Measurements from ENCODE around the gene NUP98.

Gene NUP98

GRCh38 chr11:3797329-3798090, at the start of gene NUP98:
TSS of gene NUP98 (minus strand) at chr11:3797554. CDS start at chr11:3782117, 15,437 bp downstream.
- TF ChIP-seq NFIC (IDR thresholded peaks at IDR 0.05) = no peak
- no peak for TF ChIP-seq EGR1 (IDR thresholded peaks at IDR 0.05)
- TF ChIP-seq ZBTB7A (IDR thresholded peaks at IDR 0.05; ENCODE audit: low read depth) = 0 out of 2 replicates have a peak, but pooled peaks have one; percentile 20
- TF ChIP-seq CEBPB (IDR thresholded peaks at IDR 0.05) = peak; percentile 89
- TF ChIP-seq, protein P1, sequence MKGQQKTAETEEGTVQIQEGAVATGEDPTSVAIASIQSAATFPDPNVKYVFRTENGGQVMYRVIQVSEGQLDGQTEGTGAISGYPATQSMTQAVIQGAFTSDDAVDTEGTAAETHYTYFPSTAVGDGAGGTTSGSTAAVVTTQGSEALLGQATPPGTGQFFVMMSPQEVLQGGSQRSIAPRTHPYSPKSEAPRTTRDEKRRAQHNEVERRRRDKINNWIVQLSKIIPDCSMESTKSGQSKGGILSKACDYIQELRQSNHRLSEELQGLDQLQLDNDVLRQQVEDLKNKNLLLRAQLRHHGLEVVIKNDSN (IDR thresholded peaks at IDR 0.05) = peak; percentile 82
- peak; percentile 15; the same call in 1 of the 2 replicates for TF ChIP-seq TCF12 (IDR thresholded peaks at IDR 0.05; ENCODE audit: low read depth)
- peak; percentile 47; the same call in 1 of the 2 replicates for TF ChIP-seq YY1 (IDR thresholded peaks at IDR 0.05; ENCODE audit: low read depth)
- TF ChIP-seq EP300 (IDR thresholded peaks at IDR 0.05; ENCODE audit: borderline replicate concordance) = no peak
- peak; percentile 89 for TF ChIP-seq CREB1 (IDR thresholded peaks at IDR 0.05; ENCODE audit: low read depth)
- TF ChIP-seq, protein P2, sequence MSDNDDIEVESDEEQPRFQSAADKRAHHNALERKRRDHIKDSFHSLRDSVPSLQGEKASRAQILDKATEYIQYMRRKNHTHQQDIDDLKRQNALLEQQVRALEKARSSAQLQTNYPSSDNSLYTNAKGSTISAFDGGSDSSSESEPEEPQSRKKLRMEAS (IDR thresholded peaks at IDR 0.05) = peak; percentile 99
- TF ChIP-seq RAD21 (IDR thresholded peaks at IDR 0.05; ENCODE audit: low read depth) = no peak
- peak; percentile 92 for TF ChIP-seq FOXM1 (IDR thresholded peaks at IDR 0.05; ENCODE audit: borderline replicate concordance, low read depth)
- TF ChIP-seq TEAD4 (IDR thresholded peaks at IDR 0.05) = no peak
- TF ChIP-seq, protein P3, sequence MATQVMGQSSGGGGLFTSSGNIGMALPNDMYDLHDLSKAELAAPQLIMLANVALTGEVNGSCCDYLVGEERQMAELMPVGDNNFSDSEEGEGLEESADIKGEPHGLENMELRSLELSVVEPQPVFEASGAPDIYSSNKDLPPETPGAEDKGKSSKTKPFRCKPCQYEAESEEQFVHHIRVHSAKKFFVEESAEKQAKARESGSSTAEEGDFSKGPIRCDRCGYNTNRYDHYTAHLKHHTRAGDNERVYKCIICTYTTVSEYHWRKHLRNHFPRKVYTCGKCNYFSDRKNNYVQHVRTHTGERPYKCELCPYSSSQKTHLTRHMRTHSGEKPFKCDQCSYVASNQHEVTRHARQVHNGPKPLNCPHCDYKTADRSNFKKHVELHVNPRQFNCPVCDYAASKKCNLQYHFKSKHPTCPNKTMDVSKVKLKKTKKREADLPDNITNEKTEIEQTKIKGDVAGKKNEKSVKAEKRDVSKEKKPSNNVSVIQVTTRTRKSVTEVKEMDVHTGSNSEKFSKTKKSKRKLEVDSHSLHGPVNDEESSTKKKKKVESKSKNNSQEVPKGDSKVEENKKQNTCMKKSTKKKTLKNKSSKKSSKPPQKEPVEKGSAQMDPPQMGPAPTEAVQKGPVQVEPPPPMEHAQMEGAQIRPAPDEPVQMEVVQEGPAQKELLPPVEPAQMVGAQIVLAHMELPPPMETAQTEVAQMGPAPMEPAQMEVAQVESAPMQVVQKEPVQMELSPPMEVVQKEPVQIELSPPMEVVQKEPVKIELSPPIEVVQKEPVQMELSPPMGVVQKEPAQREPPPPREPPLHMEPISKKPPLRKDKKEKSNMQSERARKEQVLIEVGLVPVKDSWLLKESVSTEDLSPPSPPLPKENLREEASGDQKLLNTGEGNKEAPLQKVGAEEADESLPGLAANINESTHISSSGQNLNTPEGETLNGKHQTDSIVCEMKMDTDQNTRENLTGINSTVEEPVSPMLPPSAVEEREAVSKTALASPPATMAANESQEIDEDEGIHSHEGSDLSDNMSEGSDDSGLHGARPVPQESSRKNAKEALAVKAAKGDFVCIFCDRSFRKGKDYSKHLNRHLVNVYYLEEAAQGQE (IDR thresholded peaks at IDR 0.05; ENCODE audit: low read depth) = no peak
- TF ChIP-seq TAF1 (IDR thresholded peaks at IDR 0.05; ENCODE audit: low read depth) = peak; percentile 66

- TF ChIP-seq, protein P2 (IDR thresholded peaks at IDR 0.05) = no peak
- TF ChIP-seq YY1 (IDR thresholded peaks at IDR 0.05; ENCODE audit: low read depth) (no peak), CREB1 (IDR thresholded peaks at IDR 0.05; ENCODE audit: low read depth) (no peak), FOXM1 (IDR thresholded peaks at IDR 0.05; ENCODE audit: borderline replicate concordance, low read depth) (no peak), ZBTB7A (IDR thresholded peaks at IDR 0.05; ENCODE audit: low read depth) (no peak), TAF1 (IDR thresholded peaks at IDR 0.05; ENCODE audit: low read depth) (no peak), TCF12 (IDR thresholded peaks at IDR 0.05; ENCODE audit: low read depth) (no peak), EGR1 (IDR thresholded peaks at IDR 0.05) (no peak), TEAD4 (IDR thresholded peaks at IDR 0.05) (no peak), NFIC (IDR thresholded peaks at IDR 0.05) (no peak), RAD21 (IDR thresholded peaks at IDR 0.05; ENCODE audit: low read depth) (no peak), CEBPB (IDR thresholded peaks at IDR 0.05) (no peak), EP300 (IDR thresholded peaks at IDR 0.05; ENCODE audit: borderline replicate concordance) (no peak)
- TF ChIP-seq, protein P3 (IDR thresholded peaks at IDR 0.05; ENCODE audit: low read depth) = no peak
- TF ChIP-seq, protein P1 (IDR thresholded peaks at IDR 0.05) = no peak
Observed at GRCh38 chr11:3845670-3846069, 48.3 kb upstream of the NUP98 start.

DNA sequence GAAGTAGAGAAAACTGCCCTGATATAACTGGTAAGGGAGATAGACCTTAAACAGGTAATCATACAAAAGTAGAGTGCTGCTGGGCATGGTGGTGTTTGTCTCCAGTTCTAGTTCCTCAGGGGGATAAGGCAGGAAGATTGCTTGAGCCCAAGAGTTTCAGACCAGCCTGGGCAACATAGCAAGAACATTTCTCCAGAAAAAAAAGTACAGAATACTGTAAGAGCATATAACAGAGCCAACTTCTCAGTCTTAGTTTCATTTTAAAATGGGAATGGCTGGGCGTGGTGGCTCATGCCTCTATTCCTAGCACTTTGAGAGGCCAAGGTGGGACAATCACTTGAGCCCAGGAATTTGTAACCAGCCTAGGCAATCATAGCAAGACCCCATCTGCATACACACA, 47.9 kb upstream of the NUP98 start:
- no peak for TF ChIP-seq CREB1 (IDR thresholded peaks at IDR 0.05; ENCODE audit: low read depth)
- no peak for TF ChIP-seq FOXM1 (IDR thresholded peaks at IDR 0.05; ENCODE audit: borderline replicate concordance, low read depth)
- no peak for TF ChIP-seq TAF1 (IDR thresholded peaks at IDR 0.05; ENCODE audit: low read depth)
- no peak for TF ChIP-seq YY1 (IDR thresholded peaks at IDR 0.05; ENCODE audit: low read depth)
- no peak for TF ChIP-seq ZBTB7A (IDR thresholded peaks at IDR 0.05; ENCODE audit: low read depth)
- TF ChIP-seq, protein P3 (IDR thresholded peaks at IDR 0.05; ENCODE audit: low read depth) = no peak
- no peak for TF ChIP-seq EP300 (IDR thresholded peaks at IDR 0.05; ENCODE audit: borderline replicate concordance)
- TF ChIP-seq NFIC (IDR thresholded peaks at IDR 0.05) = no peak
- no peak for TF ChIP-seq CEBPB (IDR thresholded peaks at IDR 0.05)
- TF ChIP-seq RAD21 (IDR thresholded peaks at IDR 0.05; ENCODE audit: low read depth) = no peak

All from Ishikawa (cell line).